Endothelial cell of umbilical vein (primary cell): ENCODE measurements around the gene MCC.

Experiments
- CTCF ChIP-seq, 2 donors: IDR thresholded peaks; 1 replicate in 1 of 2; 2 replicates in 1 of 2; pipeline ENCODE4 v1.5.1; 2011; ENCODE audit warnings: low read length in 2 of 2, mild to moderate bottlenecking in 2 of 2, moderate library complexity in 2 of 2, control low read depth in 1 of 2, inconsistent platforms in 1 of 2, low read depth in 1 of 2; ENCODE audit not compliant: insufficient read depth in 1 of 2; ENCODE audit errors: extremely low read depth in 1 of 2
- FOS ChIP-seq: IDR thresholded peaks from 2 replicates; pipeline ENCODE4 v1.6.1; 2011; ENCODE audit warnings: mild to moderate bottlenecking, low read length, moderate library complexity, borderline replicate concordance; ENCODE audit not compliant: insufficient read depth
- MYC ChIP-seq: IDR thresholded peaks from one replicate; pipeline ENCODE4 v1.6.1; 2011; ENCODE audit warnings: mild to moderate bottlenecking, low read depth, low read length
- POLR2A ChIP-seq: IDR thresholded peaks from 2 replicates; pipeline ENCODE4 v1.6.1; 2012; ENCODE audit warnings: low read depth, mild to moderate bottlenecking, control low read depth, low read length

DNA sequence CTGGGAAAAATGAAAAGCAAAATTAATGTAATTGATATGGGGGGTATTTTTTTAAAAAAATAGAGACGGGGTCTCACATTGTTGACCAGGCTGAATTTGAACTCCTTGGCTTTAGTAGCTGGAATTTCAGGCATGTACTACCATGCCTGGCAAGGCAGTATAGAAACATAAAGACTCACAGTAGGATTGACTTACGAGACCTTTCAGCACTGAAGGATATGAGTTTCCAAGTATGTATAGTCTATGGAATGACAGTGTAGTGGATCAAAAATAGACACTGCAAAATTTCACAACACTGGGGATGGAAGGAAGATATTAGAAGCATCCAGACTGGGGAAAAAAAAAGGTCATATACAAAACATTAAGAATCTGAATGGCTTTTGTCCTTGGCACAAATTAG is 504.9 kb downstream of the MCC start:
- TF ChIP-seq CTCF (IDR thresholded peaks at IDR 0.05; ENCODE audit: extremely low read depth in 1 of 2, insufficient read depth in 1 of 2, low read depth in 1 of 2, low read length in 2 of 2) (no peak), POLR2A (no peak), FOS (no peak), MYC (no peak)
